HuH-7.5 (cell line): ENCODE results near the gene SNX5.

ENCODE experiments used
- DNase-seq: peaks from one replicate; pipeline ENCODE4 v3.0.0; 2011; ENCODE audit warnings: low spot score

Gene SNX5

GRCh38 chr20:17940224-17940971 lies 28.2 kb downstream of the SNX5 start:
- no peak for DNase-seq

GRCh38 chr20:17939622-17940223 lies 28.9 kb downstream of the SNX5 start:
- no peak for DNase-seq

- DNase-seq: peak; percentile 80
Observed at GRCh38 chr20:17938871-17939619, 29.5 kb downstream of the SNX5 start.

DNA sequence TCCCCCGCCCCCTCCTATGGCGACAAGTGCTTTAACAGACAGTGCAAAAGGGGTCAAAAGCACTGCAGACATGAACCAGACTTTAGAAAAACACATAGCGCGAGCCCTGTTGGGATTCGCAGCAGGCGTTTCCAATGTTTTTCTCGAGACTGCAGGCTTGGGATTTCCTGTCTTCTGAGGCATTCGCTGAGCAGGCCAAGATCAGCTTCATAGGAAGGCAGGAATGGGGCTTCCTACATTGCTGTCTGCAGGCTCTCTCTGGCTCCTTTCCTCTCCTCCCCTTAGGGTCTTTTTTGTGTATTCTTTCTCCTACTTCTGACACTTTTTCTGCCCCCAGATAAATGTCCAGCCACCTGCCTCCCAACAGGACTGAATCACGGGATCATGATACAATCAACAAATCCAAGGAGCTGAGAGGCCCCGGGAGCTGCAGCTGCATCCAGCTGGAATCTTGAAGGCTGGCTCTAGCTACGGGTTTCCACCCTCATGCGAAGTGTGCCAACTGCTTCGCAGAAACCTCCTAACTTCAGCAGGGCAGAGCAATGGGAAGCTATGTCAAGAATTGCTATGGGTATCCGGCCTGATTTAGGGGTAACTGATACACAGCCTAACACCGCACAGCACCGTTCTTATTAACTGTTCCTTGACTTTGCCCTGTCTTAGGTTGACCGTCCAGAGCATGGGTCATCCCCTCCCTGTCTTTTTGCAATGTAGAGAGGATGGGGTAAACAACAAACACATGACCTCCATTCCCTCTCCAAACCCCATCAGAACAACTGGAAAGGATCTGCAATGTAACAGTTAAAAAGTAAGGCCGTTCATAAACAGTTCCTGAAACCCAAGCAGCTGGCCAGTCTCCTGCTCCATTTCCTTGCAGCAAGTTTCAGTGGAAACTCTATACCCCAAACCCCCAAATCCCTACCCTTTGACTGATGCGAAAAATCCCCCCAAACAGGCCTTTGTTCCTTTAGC lies 31.5 kb downstream of the SNX5 start:
- DNase-seq: no peak

- DNase-seq: no peak
Observed at GRCh38 chr20:17936286-17936760, 32.3 kb downstream of the SNX5 start.

DNA sequence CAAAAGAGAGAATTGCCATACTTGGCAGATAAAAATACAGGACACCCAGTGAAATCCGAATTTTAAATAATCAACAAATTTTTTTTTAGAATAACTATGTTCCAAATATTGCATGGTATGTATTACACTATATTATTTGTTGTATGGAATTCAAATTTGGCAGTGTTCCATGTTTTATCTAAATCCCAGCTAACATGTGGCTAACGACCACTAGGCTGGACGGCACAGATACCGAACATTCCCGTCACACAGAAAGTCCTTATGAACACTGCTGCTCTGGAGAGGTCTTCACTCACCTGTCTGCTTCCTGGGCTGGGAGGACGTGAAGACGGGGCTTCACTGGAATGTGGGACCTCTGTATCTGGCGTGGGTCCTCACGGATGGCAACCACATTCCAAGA lies 32.8 kb downstream of the SNX5 start:
- DNase-seq: no peak

- no peak for DNase-seq
Observed at GRCh38 chr20:17935186-17935585, 33.4 kb downstream of the SNX5 start.

GRCh38 chr20:17934141-17934862 lies 34.3 kb downstream of the SNX5 start:
- no peak for DNase-seq

- DNase-seq: no peak
Observed at GRCh38 chr20:17933711-17934110, 34.9 kb downstream of the SNX5 start.

- no peak for DNase-seq
Observed at GRCh38 chr20:17933121-17933520, 35.5 kb downstream of the SNX5 start.

GRCh38 chr20:17932396-17932795 lies 36.2 kb downstream of the SNX5 start:
- no peak for DNase-seq

- DNase-seq: no peak
Observed at GRCh38 chr20:17931513-17931912, 37.1 kb downstream of the SNX5 start.

GRCh38 chr20:17928633-17929311 lies 39.8 kb downstream of the SNX5 start:
- DNase-seq: no peak

- DNase-seq: no peak
Observed at GRCh38 chr20:17928211-17928611, 40.4 kb downstream of the SNX5 start.

DNA sequence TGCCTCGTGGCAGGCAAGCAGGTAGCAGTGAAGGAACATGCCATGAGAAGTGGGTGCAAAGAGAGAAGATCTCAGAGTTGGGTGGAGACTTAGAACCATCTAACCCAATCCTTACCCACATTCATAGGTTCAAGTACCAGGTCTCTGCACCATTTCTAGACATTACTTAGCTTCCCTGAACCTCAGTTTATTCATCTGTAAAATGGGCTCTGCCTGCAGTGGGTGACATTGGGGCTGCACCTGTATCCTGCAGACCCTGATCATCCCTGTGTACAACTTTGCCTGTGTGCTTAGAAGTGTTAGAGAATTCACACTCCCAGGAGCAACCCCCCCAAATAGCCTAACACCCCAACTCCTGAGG lies 42.7 kb downstream of the SNX5 start:
- no peak for DNase-seq

DNA sequence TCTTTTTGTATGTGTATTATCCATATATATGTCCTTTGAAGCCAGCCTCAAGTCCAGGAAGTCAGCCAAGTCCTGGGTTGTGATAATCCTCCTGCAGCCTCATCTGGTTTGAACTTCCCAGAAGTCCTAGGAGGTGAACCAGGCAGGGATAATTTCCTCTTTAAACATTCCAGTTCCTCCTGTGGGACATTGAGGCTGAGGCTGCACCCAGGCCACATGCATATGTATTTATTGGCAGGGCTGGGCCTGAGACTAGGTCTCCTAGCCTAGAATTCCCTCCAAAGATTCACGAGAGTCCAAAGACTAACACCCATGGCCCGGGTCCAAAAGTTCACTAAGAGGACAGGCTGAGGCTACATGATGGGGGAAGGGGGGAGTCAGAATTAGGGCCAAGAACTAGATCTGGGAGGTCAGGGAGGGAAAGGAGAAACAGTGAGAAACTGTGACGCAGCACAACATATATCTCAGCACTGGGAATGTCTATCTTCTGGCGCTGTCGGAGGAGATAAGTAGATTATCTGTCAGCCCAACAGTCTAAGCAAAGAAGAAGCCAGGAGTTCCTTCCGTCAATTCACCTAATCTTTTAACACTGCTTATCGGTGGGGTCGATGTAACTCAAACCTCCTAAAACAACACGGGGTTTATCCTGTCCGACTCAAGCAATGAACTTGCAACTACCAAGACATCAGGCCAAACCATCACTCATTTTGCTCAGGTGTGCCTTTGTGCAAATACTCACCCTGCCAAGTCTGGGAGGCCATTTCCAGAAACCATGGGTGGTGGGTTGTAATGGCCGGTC lies 43.3 kb downstream of the SNX5 start:
- no peak for DNase-seq

- no peak for DNase-seq
Observed at GRCh38 chr20:17921774-17922173, 46.8 kb downstream of the SNX5 start.

DNA sequence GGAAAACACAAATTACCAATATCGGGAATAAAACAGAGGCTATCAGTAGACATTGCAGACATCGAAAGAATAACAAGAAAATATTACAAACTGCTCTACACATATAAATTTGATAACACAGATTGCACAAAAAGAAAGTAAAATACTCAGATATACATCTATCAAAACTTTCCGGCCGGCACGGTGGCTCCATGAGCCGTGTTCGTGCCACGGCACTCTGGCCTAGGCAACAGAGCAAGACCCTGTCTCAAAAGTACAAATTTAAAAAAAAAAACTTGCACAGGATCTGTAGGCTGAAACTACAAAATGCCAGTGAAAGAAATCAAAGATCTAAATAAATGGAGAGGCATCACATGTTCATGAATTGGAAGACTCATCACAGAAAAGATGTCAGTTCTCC lies 49.4 kb downstream of the SNX5 start:
- no peak for DNase-seq

DNA sequence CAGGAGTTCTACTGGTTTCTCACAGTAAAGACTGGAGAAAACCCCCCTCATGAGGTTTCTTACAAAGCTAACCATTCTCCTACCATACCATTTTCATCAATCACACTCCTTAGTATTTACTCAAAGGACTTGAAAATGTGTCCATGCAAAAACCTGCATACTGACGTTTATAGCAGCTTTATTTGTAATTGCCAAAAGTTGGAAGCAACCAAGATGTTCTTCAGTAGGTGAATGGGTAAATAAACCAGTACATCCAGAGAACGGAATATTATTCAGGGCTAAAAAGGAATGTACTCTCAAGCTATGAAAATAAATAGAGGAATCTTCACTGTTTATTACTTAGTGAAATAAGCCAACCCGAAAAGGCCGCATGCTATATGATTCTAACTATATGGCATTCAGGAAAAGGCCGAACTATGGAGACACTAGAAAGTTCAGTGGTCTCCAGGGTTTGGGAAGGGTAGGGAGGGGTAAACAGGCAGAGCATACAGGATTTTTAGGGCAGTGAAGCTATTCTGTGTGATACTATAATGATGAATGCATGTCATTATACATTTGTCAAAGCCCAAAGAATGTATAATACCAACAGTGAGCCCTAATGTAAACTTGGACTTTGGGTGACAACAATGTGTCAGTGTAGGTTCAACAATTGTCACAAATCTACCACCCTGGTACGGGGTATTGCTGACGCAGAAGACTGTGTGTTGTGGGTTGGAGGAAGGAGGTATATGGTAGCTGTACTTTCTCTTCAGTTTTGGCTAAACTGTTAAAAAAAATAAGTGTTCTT lies 50.6 kb downstream of the SNX5 start:
- no peak for DNase-seq
